SH-SY5Y (cell line): Measurements from ENCODE around the gene CHRNA4.

Experiments
- GATA2 ChIP-seq: IDR thresholded peaks from 2 replicates; pipeline ENCODE4 v1.6.1; 2011; ENCODE audit warnings: mild to moderate bottlenecking, low read depth, low read length
- GATA3 ChIP-seq: IDR thresholded peaks from 2 replicates; pipeline ENCODE4 v1.6.1; 2011; ENCODE audit warnings: low read depth, mild to moderate bottlenecking, low read length, moderate library complexity

GRCh38 chr20:63385819-63386218 is 24.7 kb upstream of the CHRNA4 start:
- TF ChIP-seq GATA2 (no peak), GATA3 (no peak)
